HEK293T (cell line): ENCODE measurements around the gene FHOD3.

Experiments
- BHLHE40 ChIP-seq: fragments of 450-650 bp; IDR thresholded peaks from 2 replicates; pipeline ENCODE4 v1.6.1; 2016; ENCODE audit warnings: mild to moderate bottlenecking, moderate library complexity, borderline replicate concordance
- CTBP1 ChIP-seq: fragments of 450-650 bp; IDR thresholded peaks from 2 replicates; pipeline ENCODE4 v1.6.1; 2016; ENCODE audit warnings: borderline replicate concordance
- ELF4 ChIP-seq: fragments of 450-650 bp; IDR thresholded peaks from 2 replicates; pipeline ENCODE4 v1.6.1; 2017; ENCODE audit warnings: antibody characterized with exemption
- L3MBTL2 ChIP-seq: fragments of 450-650 bp; conservative IDR thresholded peaks from 2 replicates; pipeline ENCODE4 v1.6.1; 2016; ENCODE audit warnings: mild to moderate bottlenecking
- SP1 ChIP-seq: fragments of 450-650 bp; IDR thresholded peaks from 2 replicates; pipeline ENCODE4 v1.6.1; 2017

GRCh38 chr18:36828630-36829361 lies 531.3 kb downstream of the FHOD3 start, which contains the start of the genes KIAA1328 and TPGS2:
- TF ChIP-seq SP1 = no peak
- TF ChIP-seq BHLHE40 = no peak
- peak; percentile 45; the same call in 1 of the 2 replicates for TF ChIP-seq ELF4
- peak; percentile 81 for TF ChIP-seq L3MBTL2
- TF ChIP-seq CTBP1 = peak; percentile 74; the same call in 1 of the 2 replicates
